ENCODE results near the gene WDR70.

WDR70 gene

GRCh38 chr5:37740331-37741066 lies 361.4 kb downstream of the WDR70 start:
- H2BK5ac ChIP-seq (ENCODE audit: low read length): no peak overlapping the region
- peaks cover 0 to 8% of the 10 kb centered on the region in 2 donors for H3K4me1 ChIP-seq (ENCODE audit: control insufficient read depth in 2 of 2, insufficient read depth in 1 of 2, low read depth in 1 of 2, low read length in 2 of 2)
- H3K14ac ChIP-seq (ENCODE audit: low read length): no peak overlapping the region
- no peak overlapping the region for H3K4me3 ChIP-seq (ENCODE audit: low read length in 2 of 2)
- H2BK120ac ChIP-seq (ENCODE audit: low read depth, low read length): no peak overlapping the region
- H4K8ac ChIP-seq (ENCODE audit: low read depth, low read length): no peak overlapping the region
- DNase-seq (ENCODE audit: low spot score): no peak
- H3K36me3 ChIP-seq (replicated peaks in 1 of 2; ENCODE audit: control insufficient read depth in 2 of 2, insufficient read depth in 2 of 2, low read length in 2 of 2): peaks cover 0 to 1% of the 10 kb centered on the region in 2 donors
- H2BK12ac ChIP-seq (ENCODE audit: low read length): no peak overlapping the region
- H3K79me1 ChIP-seq (ENCODE audit: low read depth, low read length): no peaks in the 10 kb centered on the region
- H3K9ac ChIP-seq (ENCODE audit: low read depth, low read length, poor library complexity): no peak overlapping the region
- no peak overlapping the region for H4K91ac ChIP-seq (ENCODE audit: low read depth, low read length, poor library complexity)
- peaks cover 0 to 5% of the 10 kb centered on the region in 2 donors for H3K9me3 ChIP-seq (replicated peaks in 1 of 2; ENCODE audit: control insufficient read depth in 2 of 2, insufficient read depth in 1 of 2, low read depth in 1 of 2, low read length in 2 of 2)
- no peaks in the 10 kb centered on the region for H3K27me3 ChIP-seq (ENCODE audit: control insufficient read depth in 3 of 3, insufficient read depth in 3 of 3, low read depth in 1 of 3, low read length in 3 of 3)
- no peak overlapping the region for H2AFZ ChIP-seq (ENCODE audit: low read length)
- no peak overlapping the region for H2BK15ac ChIP-seq (ENCODE audit: low read length)
- H2AK5ac ChIP-seq (ENCODE audit: low read depth, low read length): no peak overlapping the region
- no peak overlapping the region for H3K4me2 ChIP-seq (ENCODE audit: insufficient read depth, low read length, poor library complexity, severe bottlenecking)
- H3K27ac ChIP-seq (replicated peaks; ENCODE audit: low read length): no peak overlapping the region
- H3K23ac ChIP-seq (ENCODE audit: low read depth, low read length, poor library complexity): no peak overlapping the region
- H3K18ac ChIP-seq (ENCODE audit: low read length): no peak overlapping the region
- H3K4ac ChIP-seq (ENCODE audit: low read length): no peak overlapping the region

GRCh38 chr5:37742111-37742510 lies 363.0 kb downstream of the WDR70 start:
- peaks cover 0 to 5% of the 10 kb centered on the region in 2 donors for H3K9me3 ChIP-seq (replicated peaks in 1 of 2; ENCODE audit: control insufficient read depth in 2 of 2, insufficient read depth in 1 of 2, low read depth in 1 of 2, low read length in 2 of 2)
- DNase-seq (ENCODE audit: low spot score): no peak
- no peak overlapping the region for H3K27ac ChIP-seq (replicated peaks; ENCODE audit: low read length)
- H2BK5ac ChIP-seq (ENCODE audit: low read length): no peak overlapping the region
- no peak overlapping the region for H2BK12ac ChIP-seq (ENCODE audit: low read length)
- no peak overlapping the region for H3K23ac ChIP-seq (ENCODE audit: low read depth, low read length, poor library complexity)
- no peaks in the 10 kb centered on the region for H3K27me3 ChIP-seq (ENCODE audit: control insufficient read depth in 3 of 3, insufficient read depth in 3 of 3, low read depth in 1 of 3, low read length in 3 of 3)
- H2AFZ ChIP-seq (ENCODE audit: low read length): no peak overlapping the region
- no peak overlapping the region for H4K8ac ChIP-seq (ENCODE audit: low read depth, low read length)
- H3K14ac ChIP-seq (ENCODE audit: low read length): no peak overlapping the region
- no peak overlapping the region for H3K9ac ChIP-seq (ENCODE audit: low read depth, low read length, poor library complexity)
- H3K18ac ChIP-seq (ENCODE audit: low read length): no peak overlapping the region
- no peak overlapping the region for H2BK120ac ChIP-seq (ENCODE audit: low read depth, low read length)
- H3K4ac ChIP-seq (ENCODE audit: low read length): no peak overlapping the region
- H2BK15ac ChIP-seq (ENCODE audit: low read length): no peak overlapping the region
- no peak overlapping the region for H2AK5ac ChIP-seq (ENCODE audit: low read depth, low read length)
- H3K4me3 ChIP-seq (ENCODE audit: low read length in 2 of 2): no peak overlapping the region
- H3K36me3 ChIP-seq (replicated peaks in 1 of 2; ENCODE audit: control insufficient read depth in 2 of 2, insufficient read depth in 2 of 2, low read length in 2 of 2): peaks cover 0 to 1% of the 10 kb centered on the region in 2 donors
- no peak overlapping the region for H3K4me2 ChIP-seq (ENCODE audit: insufficient read depth, low read length, poor library complexity, severe bottlenecking)
- no peaks in the 10 kb centered on the region for H3K79me1 ChIP-seq (ENCODE audit: low read depth, low read length)
- H3K4me1 ChIP-seq (ENCODE audit: control insufficient read depth in 2 of 2, insufficient read depth in 1 of 2, low read depth in 1 of 2, low read length in 2 of 2): peaks cover 0 to 5% of the 10 kb centered on the region in 2 donors
- no peak overlapping the region for H4K91ac ChIP-seq (ENCODE audit: low read depth, low read length, poor library complexity)

- no peak overlapping the region for H3K4ac ChIP-seq (ENCODE audit: low read length)
- H3K23ac ChIP-seq (ENCODE audit: low read depth, low read length, poor library complexity): no peak overlapping the region
- no peak for DNase-seq (ENCODE audit: low spot score)
- no peak overlapping the region for H3K14ac ChIP-seq (ENCODE audit: low read length)
- no peak overlapping the region for H3K9ac ChIP-seq (ENCODE audit: low read depth, low read length, poor library complexity)
- H2AFZ ChIP-seq (ENCODE audit: low read length): no peak overlapping the region
- H4K8ac ChIP-seq (ENCODE audit: low read depth, low read length): no peak overlapping the region
- no CpG with 5 or more reads among the region's 3 CpGs for WGBS, 2 donors (ENCODE audit: extremely low coverage in 2 of 2, insufficient read length in 2 of 2, insufficient replicate concordance in 1 of 2)
- H4K91ac ChIP-seq (ENCODE audit: low read depth, low read length, poor library complexity): no peak overlapping the region
- H2AK5ac ChIP-seq (ENCODE audit: low read depth, low read length): no peak overlapping the region
- no peaks in the 10 kb centered on the region for H3K36me3 ChIP-seq (replicated peaks in 1 of 2; ENCODE audit: control insufficient read depth in 2 of 2, insufficient read depth in 2 of 2, low read length in 2 of 2)
- peaks cover 0 to 2% of the 10 kb centered on the region in 2 donors for H3K9me3 ChIP-seq (replicated peaks in 1 of 2; ENCODE audit: control insufficient read depth in 2 of 2, insufficient read depth in 1 of 2, low read depth in 1 of 2, low read length in 2 of 2)
- H2BK5ac ChIP-seq (ENCODE audit: low read length): no peak overlapping the region
- H2BK12ac ChIP-seq (ENCODE audit: low read length): no peak overlapping the region
- no peaks in the 10 kb centered on the region for H3K27me3 ChIP-seq (ENCODE audit: control insufficient read depth in 3 of 3, insufficient read depth in 3 of 3, low read depth in 1 of 3, low read length in 3 of 3)
- H3K18ac ChIP-seq (ENCODE audit: low read length): no peak overlapping the region
- no peak overlapping the region for H2BK120ac ChIP-seq (ENCODE audit: low read depth, low read length)
- no peak overlapping the region for H3K27ac ChIP-seq (replicated peaks; ENCODE audit: low read length)
- no peak overlapping the region for H3K4me3 ChIP-seq (ENCODE audit: low read length in 2 of 2)
- H2BK15ac ChIP-seq (ENCODE audit: low read length): no peak overlapping the region
- H3K79me1 ChIP-seq (ENCODE audit: low read depth, low read length): no peaks in the 10 kb centered on the region
- H3K4me2 ChIP-seq (ENCODE audit: insufficient read depth, low read length, poor library complexity, severe bottlenecking): no peak overlapping the region
- no peaks in the 10 kb centered on the region for H3K4me1 ChIP-seq (ENCODE audit: control insufficient read depth in 2 of 2, insufficient read depth in 1 of 2, low read depth in 1 of 2, low read length in 2 of 2)
Observed at GRCh38 chr5:37751227-37751626, 372.1 kb downstream of the WDR70 start.

GRCh38 chr5:37754976-37755375 lies 375.9 kb downstream of the WDR70 start:
- Histone ChIP-seq H4K8ac (ENCODE audit: low read depth, low read length) (no peak overlapping the region), H3K79me1 (ENCODE audit: low read depth, low read length) (no peaks in the 10 kb centered on the region), H3K36me3 (replicated peaks in 1 of 2; ENCODE audit: control insufficient read depth in 2 of 2, insufficient read depth in 2 of 2, low read length in 2 of 2) (no peaks in the 10 kb centered on the region), H2BK5ac (ENCODE audit: low read length) (no peak overlapping the region), H2BK12ac (ENCODE audit: low read length) (no peak overlapping the region), H3K4me2 (ENCODE audit: insufficient read depth, low read length, poor library complexity, severe bottlenecking) (no peak overlapping the region), H3K14ac (ENCODE audit: low read length) (no peak overlapping the region), H2AFZ (ENCODE audit: low read length) (no peak overlapping the region), H3K27ac (replicated peaks; ENCODE audit: low read length) (no peak overlapping the region), H3K4me3 (ENCODE audit: low read length in 2 of 2) (no peak overlapping the region), H2BK15ac (ENCODE audit: low read length) (no peak overlapping the region), H4K91ac (ENCODE audit: low read depth, low read length, poor library complexity) (no peak overlapping the region), H3K18ac (ENCODE audit: low read length) (no peak overlapping the region), H2BK120ac (ENCODE audit: low read depth, low read length) (no peak overlapping the region), H3K4ac (ENCODE audit: low read length) (no peak overlapping the region), H3K27me3 (ENCODE audit: control insufficient read depth in 3 of 3, insufficient read depth in 3 of 3, low read depth in 1 of 3, low read length in 3 of 3) (no peaks in the 10 kb centered on the region), H3K4me1 (ENCODE audit: control insufficient read depth in 2 of 2, insufficient read depth in 1 of 2, low read depth in 1 of 2, low read length in 2 of 2) (no peaks in the 10 kb centered on the region), H3K9ac (ENCODE audit: low read depth, low read length, poor library complexity) (no peak overlapping the region), H3K9me3 (replicated peaks in 1 of 2; ENCODE audit: control insufficient read depth in 2 of 2, insufficient read depth in 1 of 2, low read depth in 1 of 2, low read length in 2 of 2) (peaks cover 0 to 3% of the 10 kb centered on the region in 2 donors), H2AK5ac (ENCODE audit: low read depth, low read length) (no peak overlapping the region), H3K23ac (ENCODE audit: low read depth, low read length, poor library complexity) (no peak overlapping the region)
- no peak for DNase-seq (ENCODE audit: low spot score)
- WGBS, 2 donors (ENCODE audit: extremely low coverage in 2 of 2, insufficient read length in 2 of 2, insufficient replicate concordance in 1 of 2): no CpG with 5 or more reads among the region's 4 CpGs

Measured in neuronal stem cell (in vitro differentiated cells).